HEK293 (cell line): ENCODE results near the gene PHF12.

Experiments
- GFI1B ChIP-seq: fragments of 450-650 bp; formaldehyde crosslinking; IDR thresholded peaks from 2 replicates; pipeline ENCODE4 v1.5.1; 2016; ENCODE audit warnings: missing biosample characterization, missing genetic modification characterization
- HOXC10 ChIP-seq: sonication (generic); formaldehyde crosslinking; IDR thresholded peaks from 2 replicates; pipeline ENCODE4 v1.8.1; 2023; ENCODE audit warnings: mild to moderate bottlenecking, missing genetic modification reagents
- IKZF3 ChIP-seq: fragments of 450-650 bp; IDR thresholded peaks from 2 replicates; pipeline ENCODE4 v1.5.0; 2018; ENCODE audit warnings: missing biosample characterization, mild to moderate bottlenecking, missing genetic modification characterization, moderate library complexity
- KLF9 ChIP-seq: fragments of 450-650 bp; formaldehyde crosslinking; IDR thresholded peaks from 2 replicates; pipeline ENCODE4 v1.5.1; 2016; ENCODE audit warnings: missing biosample characterization, missing genetic modification characterization, low read depth
- SP7 ChIP-seq: fragments of 450-650 bp; formaldehyde crosslinking; IDR thresholded peaks from 2 replicates; pipeline ENCODE4 v1.5.1; 2016; ENCODE audit warnings: missing biosample characterization, missing genetic modification characterization
- ZFHX2 ChIP-seq: fragments of 450-650 bp; formaldehyde crosslinking; conservative IDR thresholded peaks from 2 replicates; pipeline ENCODE4 v1.5.1; 2016; ENCODE audit warnings: missing biosample characterization, missing genetic modification characterization
- ZNF302 ChIP-seq: fragments of 450-650 bp; formaldehyde crosslinking; IDR thresholded peaks from 2 replicates; pipeline ENCODE4 v1.5.1; 2016; ENCODE audit warnings: missing biosample characterization, missing genetic modification characterization, low read depth
- ZNF416 ChIP-seq: fragments of 450-650 bp; formaldehyde crosslinking; IDR thresholded peaks from 2 replicates; pipeline ENCODE4 v1.5.1; 2016; ENCODE audit warnings: missing biosample characterization, missing genetic modification characterization
- ZNF514 ChIP-seq: fragments of 450-650 bp; formaldehyde crosslinking; IDR thresholded peaks from 2 replicates; pipeline ENCODE4 v1.5.1; 2016; ENCODE audit warnings: missing biosample characterization, missing genetic modification characterization
- ZNF624 ChIP-seq: fragments of 450-650 bp; formaldehyde crosslinking; IDR thresholded peaks from 2 replicates; pipeline ENCODE4 v1.5.1; 2017; ENCODE audit warnings: missing biosample characterization, missing genetic modification characterization
- ZNF768 ChIP-seq: fragments of 450-650 bp; formaldehyde crosslinking; IDR thresholded peaks from 2 replicates; pipeline ENCODE4 v1.5.1; 2018; ENCODE audit warnings: missing biosample characterization, mild to moderate bottlenecking, missing genetic modification characterization
- ZXDB ChIP-seq: fragments of 450-650 bp; formaldehyde crosslinking; IDR thresholded peaks from 2 replicates; pipeline ENCODE4 v1.5.1; 2016; ENCODE audit warnings: missing biosample characterization, missing genetic modification characterization
- TF ChIP-seq, protein P1 (sequence below): fragments of 450-650 bp; formaldehyde crosslinking; IDR thresholded peaks from 2 replicates; pipeline ENCODE4 v1.5.1; 2016; ENCODE audit warnings: missing biosample characterization, missing genetic modification characterization
- TF ChIP-seq, protein P2 (sequence below): fragments of 450-650 bp; formaldehyde crosslinking; IDR thresholded peaks from 2 replicates; pipeline ENCODE4 v1.5.1; 2016; ENCODE audit warnings: missing biosample characterization, missing genetic modification characterization
- TF ChIP-seq, protein P3 (sequence below): fragments of 450-650 bp; formaldehyde crosslinking; IDR thresholded peaks from 2 replicates; pipeline ENCODE4 v1.5.1; 2016; ENCODE audit warnings: missing biosample characterization, missing genetic modification characterization
- TF ChIP-seq, protein P4 (sequence below): fragments of 450-650 bp; formaldehyde crosslinking; IDR thresholded peaks from 2 replicates; pipeline ENCODE4 v1.5.1; 2016; ENCODE audit warnings: missing biosample characterization, missing genetic modification characterization
- TF ChIP-seq, protein P5 (sequence below): fragments of 450-650 bp; formaldehyde crosslinking; IDR thresholded peaks from 2 replicates; pipeline ENCODE4 v1.5.1; 2016; ENCODE audit warnings: missing biosample characterization, missing genetic modification characterization
- TF ChIP-seq, protein P6 (sequence below): fragments of 450-650 bp; formaldehyde crosslinking; IDR thresholded peaks from 2 replicates; pipeline ENCODE4 v1.5.1; 2016; ENCODE audit warnings: missing biosample characterization, missing genetic modification characterization, borderline replicate concordance
- TF ChIP-seq, protein P7 (sequence below): fragments of 450-650 bp; formaldehyde crosslinking; IDR thresholded peaks from 2 replicates; pipeline ENCODE4 v1.5.1; 2016; ENCODE audit warnings: missing biosample characterization, missing genetic modification characterization, low read depth
- TF ChIP-seq, protein P8 (sequence below): fragments of 450-650 bp; formaldehyde crosslinking; IDR thresholded peaks from 2 replicates; pipeline ENCODE4 v1.5.1; 2016; ENCODE audit warnings: missing biosample characterization, missing genetic modification characterization

PHF12 gene

DNA sequence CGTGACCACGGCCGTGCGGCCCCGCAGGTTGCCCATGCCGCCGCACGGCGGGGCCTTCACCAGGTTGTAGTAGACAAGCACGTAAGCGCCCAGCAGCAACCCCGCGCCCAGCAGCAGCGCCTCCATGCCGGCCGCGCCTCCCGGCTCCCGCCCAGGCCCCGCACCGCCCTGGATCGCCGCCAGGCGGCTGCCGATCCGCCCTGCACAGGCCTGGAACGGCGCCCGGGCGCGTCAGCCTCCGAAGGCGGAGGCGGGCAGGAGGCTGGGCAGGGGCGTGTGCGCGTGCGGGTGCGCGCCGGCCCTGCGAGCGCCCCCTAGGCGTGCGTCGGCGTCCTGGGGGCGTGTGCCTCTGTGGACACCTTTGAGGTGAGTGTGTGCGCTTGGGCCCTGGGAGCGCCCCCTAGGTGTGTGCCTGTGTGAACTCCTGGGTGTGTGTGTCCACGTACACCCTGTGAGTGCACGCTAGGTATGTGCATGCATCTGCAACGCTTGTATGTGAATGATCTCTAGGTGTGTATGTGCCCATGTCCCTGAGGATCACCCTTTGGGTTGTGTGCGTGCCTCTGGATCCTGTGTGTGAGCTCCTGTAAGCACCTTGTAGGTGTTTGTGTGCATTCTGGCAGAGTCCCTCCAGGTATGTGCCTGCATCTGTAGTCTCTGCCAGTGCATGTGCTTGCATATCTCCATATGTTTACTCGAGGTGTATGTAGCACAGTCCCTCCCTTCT is 48.3 kb downstream of the PHF12 start, which contains the start of gene DHRS13 (continued):
- TF ChIP-seq, protein P1, sequence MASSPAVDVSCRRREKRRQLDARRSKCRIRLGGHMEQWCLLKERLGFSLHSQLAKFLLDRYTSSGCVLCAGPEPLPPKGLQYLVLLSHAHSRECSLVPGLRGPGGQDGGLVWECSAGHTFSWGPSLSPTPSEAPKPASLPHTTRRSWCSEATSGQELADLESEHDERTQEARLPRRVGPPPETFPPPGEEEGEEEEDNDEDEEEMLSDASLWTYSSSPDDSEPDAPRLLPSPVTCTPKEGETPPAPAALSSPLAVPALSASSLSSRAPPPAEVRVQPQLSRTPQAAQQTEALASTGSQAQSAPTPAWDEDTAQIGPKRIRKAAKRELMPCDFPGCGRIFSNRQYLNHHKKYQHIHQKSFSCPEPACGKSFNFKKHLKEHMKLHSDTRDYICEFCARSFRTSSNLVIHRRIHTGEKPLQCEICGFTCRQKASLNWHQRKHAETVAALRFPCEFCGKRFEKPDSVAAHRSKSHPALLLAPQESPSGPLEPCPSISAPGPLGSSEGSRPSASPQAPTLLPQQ (tag by site-specific recombination) = peak; percentile 52; the same call in 1 of the 2 replicates
- TF ChIP-seq SP7 (tag by site-specific recombination) = peak; percentile 77
- peak; percentile 99 for TF ChIP-seq ZFHX2 (tag by site-specific recombination)
- no peak for TF ChIP-seq ZNF768
- TF ChIP-seq ZNF624 (tag by site-specific recombination) = no peak
- no peak for TF ChIP-seq ZNF514 (tag by site-specific recombination)
- TF ChIP-seq HOXC10 (CRISPR knock-in tag) = peak; percentile 93; the same call in 1 of the 2 replicates
- TF ChIP-seq, protein P2, sequence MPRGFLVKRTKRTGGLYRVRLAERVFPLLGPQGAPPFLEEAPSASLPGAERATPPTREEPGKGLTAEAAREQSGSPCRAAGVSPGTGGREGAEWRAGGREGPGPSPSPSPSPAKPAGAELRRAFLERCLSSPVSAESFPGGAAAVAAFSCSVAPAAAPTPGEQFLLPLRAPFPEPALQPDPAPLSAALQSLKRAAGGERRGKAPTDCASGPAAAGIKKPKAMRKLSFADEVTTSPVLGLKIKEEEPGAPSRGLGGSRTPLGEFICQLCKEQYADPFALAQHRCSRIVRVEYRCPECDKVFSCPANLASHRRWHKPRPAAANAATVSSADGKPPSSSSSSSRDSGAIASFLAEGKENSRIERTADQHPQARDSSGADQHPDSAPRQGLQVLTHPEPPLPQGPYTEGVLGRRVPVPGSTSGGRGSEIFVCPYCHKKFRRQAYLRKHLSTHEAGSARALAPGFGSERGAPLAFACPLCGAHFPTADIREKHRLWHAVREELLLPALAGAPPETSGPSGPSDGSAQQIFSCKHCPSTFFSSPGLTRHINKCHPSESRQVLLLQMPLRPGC (tag by site-specific recombination) = 0 out of 2 replicates have a peak, but pooled peaks have one; percentile 49
- TF ChIP-seq, protein P3, sequence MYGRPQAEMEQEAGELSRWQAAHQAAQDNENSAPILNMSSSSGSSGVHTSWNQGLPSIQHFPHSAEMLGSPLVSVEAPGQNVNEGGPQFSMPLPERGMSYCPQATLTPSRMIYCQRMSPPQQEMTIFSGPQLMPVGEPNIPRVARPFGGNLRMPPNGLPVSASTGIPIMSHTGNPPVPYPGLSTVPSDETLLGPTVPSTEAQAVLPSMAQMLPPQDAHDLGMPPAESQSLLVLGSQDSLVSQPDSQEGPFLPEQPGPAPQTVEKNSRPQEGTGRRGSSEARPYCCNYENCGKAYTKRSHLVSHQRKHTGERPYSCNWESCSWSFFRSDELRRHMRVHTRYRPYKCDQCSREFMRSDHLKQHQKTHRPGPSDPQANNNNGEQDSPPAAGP (tag by site-specific recombination) = peak; percentile 74; the same call in 1 of the 2 replicates
- TF ChIP-seq ZNF416 (tag by site-specific recombination) = no peak
- TF ChIP-seq IKZF3 (tag by site-specific recombination) = peak; percentile 72
- no peak for TF ChIP-seq ZXDB
- TF ChIP-seq, protein P4, sequence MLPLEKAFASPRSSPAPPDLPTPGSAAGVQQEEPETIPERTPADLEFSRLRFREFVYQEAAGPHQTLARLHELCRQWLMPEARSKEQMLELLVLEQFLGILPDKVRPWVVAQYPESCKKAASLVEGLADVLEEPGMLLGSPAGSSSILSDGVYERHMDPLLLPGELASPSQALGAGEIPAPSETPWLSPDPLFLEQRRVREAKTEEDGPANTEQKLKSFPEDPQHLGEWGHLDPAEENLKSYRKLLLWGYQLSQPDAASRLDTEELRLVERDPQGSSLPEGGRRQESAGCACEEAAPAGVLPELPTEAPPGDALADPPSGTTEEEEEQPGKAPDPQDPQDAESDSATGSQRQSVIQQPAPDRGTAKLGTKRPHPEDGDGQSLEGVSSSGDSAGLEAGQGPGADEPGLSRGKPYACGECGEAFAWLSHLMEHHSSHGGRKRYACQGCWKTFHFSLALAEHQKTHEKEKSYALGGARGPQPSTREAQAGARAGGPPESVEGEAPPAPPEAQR (tag by site-specific recombination) = no peak
- TF ChIP-seq, protein P5, sequence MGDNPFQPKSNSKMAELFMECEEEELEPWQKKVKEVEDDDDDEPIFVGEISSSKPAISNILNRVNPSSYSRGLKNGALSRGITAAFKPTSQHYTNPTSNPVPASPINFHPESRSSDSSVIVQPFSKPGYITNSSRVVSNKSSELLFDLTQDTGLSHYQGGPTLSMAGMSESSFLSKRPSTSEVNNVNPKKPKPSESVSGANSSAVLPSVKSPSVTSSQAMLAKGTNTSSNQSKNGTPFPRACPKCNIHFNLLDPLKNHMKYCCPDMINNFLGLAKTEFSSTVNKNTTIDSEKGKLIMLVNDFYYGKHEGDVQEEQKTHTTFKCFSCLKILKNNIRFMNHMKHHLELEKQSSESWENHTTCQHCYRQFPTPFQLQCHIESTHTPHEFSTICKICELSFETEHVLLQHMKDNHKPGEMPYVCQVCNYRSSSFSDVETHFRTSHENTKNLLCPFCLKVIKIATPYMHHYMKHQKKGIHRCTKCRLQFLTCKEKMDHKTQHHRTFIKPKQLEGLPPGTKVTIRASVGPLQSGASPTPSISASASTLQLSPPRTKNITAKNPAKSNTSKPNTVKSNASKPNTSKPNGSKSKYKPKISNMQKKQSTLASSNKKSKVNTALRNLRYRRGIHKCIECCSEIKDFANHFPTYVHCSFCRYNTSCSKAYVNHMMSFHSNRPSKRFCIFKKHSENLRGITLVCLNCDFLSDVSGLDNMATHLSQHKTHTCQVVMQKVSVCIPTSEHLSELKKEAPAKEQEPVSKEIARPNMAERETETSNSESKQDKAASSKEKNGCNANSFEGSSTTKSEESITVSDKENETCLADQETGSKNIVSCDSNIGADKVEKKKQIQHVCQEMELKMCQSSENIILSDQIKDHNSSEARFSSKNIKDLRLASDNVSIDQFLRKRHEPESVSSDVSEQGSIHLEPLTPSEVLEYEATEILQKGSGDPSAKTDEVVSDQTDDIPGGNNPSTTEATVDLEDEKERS = no peak
- TF ChIP-seq, protein P6, sequence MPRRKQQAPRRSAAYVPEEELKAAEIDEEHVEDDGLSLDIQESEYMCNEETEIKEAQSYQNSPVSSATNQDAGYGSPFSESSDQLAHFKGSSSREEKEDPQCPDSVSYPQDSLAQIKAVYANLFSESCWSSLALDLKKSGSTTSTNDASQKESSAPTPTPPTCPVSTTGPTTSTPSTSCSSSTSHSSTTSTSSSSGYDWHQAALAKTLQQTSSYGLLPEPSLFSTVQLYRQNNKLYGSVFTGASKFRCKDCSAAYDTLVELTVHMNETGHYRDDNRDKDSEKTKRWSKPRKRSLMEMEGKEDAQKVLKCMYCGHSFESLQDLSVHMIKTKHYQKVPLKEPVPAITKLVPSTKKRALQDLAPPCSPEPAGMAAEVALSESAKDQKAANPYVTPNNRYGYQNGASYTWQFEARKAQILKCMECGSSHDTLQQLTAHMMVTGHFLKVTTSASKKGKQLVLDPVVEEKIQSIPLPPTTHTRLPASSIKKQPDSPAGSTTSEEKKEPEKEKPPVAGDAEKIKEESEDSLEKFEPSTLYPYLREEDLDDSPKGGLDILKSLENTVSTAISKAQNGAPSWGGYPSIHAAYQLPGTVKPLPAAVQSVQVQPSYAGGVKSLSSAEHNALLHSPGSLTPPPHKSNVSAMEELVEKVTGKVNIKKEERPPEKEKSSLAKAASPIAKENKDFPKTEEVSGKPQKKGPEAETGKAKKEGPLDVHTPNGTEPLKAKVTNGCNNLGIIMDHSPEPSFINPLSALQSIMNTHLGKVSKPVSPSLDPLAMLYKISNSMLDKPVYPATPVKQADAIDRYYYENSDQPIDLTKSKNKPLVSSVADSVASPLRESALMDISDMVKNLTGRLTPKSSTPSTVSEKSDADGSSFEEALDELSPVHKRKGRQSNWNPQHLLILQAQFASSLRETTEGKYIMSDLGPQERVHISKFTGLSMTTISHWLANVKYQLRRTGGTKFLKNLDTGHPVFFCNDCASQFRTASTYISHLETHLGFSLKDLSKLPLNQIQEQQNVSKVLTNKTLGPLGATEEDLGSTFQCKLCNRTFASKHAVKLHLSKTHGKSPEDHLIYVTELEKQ (tag by site-specific recombination) = no peak
- TF ChIP-seq, protein P7, sequence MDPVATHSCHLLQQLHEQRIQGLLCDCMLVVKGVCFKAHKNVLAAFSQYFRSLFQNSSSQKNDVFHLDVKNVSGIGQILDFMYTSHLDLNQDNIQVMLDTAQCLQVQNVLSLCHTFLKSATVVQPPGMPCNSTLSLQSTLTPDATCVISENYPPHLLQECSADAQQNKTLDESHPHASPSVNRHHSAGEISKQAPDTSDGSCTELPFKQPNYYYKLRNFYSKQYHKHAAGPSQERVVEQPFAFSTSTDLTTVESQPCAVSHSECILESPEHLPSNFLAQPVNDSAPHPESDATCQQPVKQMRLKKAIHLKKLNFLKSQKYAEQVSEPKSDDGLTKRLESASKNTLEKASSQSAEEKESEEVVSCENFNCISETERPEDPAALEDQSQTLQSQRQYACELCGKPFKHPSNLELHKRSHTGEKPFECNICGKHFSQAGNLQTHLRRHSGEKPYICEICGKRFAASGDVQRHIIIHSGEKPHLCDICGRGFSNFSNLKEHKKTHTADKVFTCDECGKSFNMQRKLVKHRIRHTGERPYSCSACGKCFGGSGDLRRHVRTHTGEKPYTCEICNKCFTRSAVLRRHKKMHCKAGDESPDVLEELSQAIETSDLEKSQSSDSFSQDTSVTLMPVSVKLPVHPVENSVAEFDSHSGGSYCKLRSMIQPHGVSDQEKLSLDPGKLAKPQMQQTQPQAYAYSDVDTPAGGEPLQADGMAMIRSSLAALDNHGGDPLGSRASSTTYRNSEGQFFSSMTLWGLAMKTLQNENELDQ (tag by site-specific recombination) = no peak
- no peak for TF ChIP-seq GFI1B (tag by site-specific recombination)
- TF ChIP-seq, protein P8, sequence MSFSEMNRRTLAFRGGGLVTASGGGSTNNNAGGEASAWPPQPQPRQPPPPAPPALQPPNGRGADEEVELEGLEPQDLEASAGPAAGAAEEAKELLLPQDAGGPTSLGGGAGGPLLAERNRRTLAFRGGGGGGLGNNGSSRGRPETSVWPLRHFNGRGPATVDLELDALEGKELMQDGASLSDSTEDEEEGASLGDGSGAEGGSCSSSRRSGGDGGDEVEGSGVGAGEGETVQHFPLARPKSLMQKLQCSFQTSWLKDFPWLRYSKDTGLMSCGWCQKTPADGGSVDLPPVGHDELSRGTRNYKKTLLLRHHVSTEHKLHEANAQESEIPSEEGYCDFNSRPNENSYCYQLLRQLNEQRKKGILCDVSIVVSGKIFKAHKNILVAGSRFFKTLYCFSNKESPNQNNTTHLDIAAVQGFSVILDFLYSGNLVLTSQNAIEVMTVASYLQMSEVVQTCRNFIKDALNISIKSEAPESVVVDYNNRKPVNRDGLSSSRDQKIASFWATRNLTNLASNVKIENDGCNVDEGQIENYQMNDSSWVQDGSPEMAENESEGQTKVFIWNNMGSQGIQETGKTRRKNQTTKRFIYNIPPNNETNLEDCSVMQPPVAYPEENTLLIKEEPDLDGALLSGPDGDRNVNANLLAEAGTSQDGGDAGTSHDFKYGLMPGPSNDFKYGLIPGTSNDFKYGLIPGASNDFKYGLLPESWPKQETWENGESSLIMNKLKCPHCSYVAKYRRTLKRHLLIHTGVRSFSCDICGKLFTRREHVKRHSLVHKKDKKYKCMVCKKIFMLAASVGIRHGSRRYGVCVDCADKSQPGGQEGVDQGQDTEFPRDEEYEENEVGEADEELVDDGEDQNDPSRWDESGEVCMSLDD = 0 out of 2 replicates have a peak, but pooled peaks have one; percentile 63
- TF ChIP-seq ZNF302 (tag by site-specific recombination) = no peak
- TF ChIP-seq KLF9 (tag by site-specific recombination) = peak; percentile 96
